HG03354 (cell line): ENCODE measurements around the gene TMEM190.
"Not testable (repeated sequence)": the region's sequence is repeated elsewhere in the genome, so short reads cannot be mapped to it uniquely, and the experiment has no call there.

Experiments
- ATAC-seq: cut with Tn5 transposase; IDR thresholded peaks from one replicate; pipeline ENCODE4 v1.9.1; 2021; ENCODE audit warnings: mild to moderate bottlenecking; ENCODE audit not compliant: unreplicated experiment, poor library complexity, severe bottlenecking

Gene TMEM190

DNA sequence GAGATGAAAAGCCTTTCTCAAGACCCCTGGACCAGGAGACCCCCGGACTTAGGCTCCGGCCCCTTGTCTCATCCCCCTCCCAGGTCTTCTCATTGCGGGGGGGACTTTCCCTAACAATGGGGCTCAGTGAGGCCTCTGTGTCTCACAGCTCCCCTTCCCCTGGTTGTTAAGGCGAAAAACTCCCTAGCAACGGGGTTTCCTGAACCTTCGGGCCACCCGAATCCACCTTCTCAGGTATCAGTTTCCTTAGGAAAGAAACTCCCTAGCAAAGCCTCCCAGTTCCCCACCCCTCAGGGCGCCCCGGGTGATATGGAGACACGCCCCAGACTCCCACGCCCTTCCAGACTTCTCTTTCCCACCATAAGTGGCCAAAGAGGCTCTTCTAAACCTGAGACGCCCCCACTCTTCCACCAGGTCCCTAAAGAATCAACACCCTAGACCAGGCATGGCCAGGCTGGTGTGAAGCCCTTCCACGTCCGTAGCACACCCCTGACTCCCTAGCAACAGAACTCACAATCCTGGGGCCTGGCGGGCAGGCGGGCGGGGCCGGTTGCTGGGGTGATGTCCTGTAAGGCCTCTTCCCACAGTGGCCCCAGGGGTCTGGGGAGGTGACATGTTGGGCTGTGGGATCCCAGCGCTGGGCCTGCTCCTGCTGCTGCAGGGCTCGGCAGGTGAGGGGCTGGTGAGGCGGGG, at the start of gene TMEM190:
Gene TMEM190 (plus strand): TSS at position 586 of the 693 bp plus-strand sequence. CDS start 28 bp downstream, at position 614.
- no peak for ATAC-seq

GRCh38 chr19:55328774-55329318, 47.8 kb upstream of the TMEM190 start:
- not testable (repeated sequence) for ATAC-seq

DNA sequence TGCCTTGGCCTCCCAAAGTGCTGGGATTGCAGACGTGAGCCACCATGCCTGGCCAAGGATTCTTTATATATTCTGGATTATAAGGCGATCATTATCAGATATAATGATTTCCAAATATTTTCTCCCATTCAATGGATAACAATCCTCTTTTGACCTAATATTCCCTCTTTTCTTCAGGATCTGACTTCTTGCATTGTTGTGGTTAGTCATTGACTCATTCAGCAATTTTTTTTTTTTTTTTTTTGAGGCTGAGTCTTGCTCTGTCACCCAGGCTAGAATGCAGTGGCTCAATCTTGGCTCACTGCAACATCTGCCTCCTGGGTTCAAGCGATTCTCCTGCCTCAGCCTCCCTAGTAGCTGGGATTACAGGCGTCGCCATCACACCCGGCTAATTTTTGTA, 46.8 kb upstream of the TMEM190 start:
- not testable (repeated sequence) for ATAC-seq

DNA sequence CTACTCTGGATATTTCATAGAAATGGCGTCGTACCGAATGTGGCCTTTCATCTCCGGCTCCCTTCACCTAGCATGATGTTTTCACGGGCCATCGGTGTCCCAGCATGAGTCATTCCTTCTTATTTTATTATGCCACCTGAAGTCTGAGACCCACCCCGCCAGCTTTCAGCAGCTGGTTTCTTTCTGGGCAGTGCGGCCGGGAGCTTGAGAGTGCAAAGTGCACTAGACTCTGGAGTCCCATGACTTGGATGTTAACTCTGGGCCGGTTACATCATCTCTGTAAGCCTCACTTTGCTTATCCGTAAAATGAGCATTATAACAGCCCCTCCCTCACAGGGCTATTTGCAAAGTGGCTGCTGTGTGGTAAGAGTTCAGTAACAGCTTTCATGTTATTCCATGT, 42.8 kb upstream of the TMEM190 start:
- no peak for ATAC-seq

GRCh38 chr19:55336101-55336500, 40.5 kb upstream of the TMEM190 start:
- ATAC-seq: no peak

DNA sequence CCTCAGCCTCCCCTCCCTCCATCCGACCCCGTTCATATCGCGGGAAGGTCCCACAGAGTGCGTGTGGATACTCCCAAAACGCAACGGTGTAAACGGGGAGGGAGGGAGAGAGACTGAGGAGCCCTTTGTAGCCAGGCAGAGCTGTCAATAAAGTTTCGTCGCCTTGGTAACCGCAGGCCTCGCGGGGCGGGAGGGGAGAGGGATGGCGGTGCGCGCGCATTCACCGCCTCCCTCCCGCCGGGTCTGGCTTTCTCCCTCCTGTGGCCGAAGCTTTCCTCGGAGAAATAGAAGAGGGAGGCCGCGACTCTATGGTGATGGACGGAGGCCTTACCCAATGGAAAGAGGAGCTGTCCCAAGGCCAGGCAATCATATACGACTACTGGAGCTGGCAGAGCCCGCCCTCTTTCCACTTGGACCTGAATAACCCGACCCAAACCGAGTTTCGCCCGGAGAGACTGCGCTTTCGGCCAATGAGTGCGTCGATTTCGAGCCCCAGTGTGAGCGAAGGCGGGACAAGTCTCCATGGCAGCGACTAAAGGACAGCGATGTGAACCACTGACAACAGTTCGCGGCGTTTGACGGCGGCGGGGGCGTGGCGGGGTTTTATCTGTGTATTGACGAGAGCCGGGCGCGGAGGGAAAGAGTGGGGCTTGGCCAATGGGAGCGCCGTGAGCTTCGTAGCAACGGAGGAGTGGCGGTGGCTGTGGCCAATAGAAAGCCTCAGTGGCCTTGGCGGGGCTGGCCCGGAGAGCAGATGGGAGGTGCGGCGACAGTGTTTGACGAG, 37.3 kb upstream of the TMEM190 start, which contains the start of gene KMT5C:
Gene KMT5C (plus strand): TSS at position 772 of the 784 bp plus-strand sequence. CDS start 2,061 bp downstream, outside the sequence.
- peak; percentile 84 for ATAC-seq

DNA sequence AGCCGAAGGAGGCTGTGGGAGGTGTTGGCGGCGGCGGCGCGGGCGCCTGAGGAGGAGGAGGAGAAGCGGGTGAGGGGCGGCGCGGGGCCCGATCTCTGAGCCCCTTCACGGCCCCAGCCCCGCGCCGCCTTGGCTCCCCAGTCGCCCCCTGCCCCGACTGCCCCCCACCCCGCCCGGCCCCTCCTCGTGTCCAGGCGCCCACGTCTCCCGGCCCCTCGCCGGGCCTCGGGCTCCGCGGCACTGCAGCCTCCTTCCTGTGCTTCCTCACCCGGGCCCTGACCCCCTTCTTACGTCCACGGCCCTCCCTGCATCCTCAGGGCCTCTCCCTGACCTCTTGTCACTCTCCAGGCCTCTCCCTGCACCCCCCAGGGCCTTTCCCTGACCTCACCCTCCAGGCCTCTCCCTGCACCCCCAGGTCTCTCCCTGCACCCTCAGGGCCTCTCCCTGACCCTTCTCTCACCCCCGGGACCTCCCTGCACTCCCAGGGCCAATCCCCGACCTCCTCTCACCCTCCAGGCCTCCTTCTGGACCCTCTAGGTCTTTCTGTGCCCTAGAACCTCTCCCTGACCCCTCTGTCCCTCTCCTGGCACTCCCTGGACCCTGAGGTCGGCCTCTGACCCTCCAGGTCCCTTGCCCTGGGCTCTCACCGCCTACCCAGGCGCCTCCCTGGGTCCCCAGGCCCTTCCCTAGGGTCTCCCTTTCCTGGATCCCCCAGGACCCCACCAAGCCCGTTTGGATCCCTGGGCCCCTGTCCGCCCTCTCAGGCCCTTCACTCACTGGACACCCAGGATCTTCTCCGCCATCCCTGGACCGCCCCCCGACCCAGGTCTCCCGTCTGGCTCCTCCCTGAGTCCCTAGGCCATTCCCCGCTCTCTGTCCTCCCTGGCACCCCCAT, 36.5 kb upstream of the TMEM190 start:
- no peak for ATAC-seq

GRCh38 chr19:55340784-55341147, 35.9 kb upstream of the TMEM190 start:
- no peak for ATAC-seq

DNA sequence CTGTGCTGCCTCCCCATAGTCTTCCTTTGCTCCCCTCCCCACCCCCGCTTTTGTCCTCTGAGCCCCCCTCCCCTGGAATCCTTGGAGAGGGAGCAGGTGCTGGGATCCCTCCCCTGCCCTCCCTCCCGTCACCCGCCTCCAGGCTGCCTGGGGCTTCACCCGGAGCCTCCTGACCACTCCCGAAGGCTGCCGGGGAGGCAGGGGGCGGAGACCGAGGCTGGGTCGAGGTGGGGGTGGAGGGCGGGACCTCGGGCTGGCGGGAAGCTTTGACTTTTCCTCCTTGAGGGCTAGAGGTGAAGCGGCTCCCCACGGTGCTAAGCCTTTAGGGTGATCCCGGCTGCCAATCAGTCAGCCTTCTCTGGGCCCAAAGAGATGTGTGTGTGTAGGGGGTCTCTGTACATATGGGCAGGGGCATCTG, 35.4 kb upstream of the TMEM190 start:
- no peak for ATAC-seq

DNA sequence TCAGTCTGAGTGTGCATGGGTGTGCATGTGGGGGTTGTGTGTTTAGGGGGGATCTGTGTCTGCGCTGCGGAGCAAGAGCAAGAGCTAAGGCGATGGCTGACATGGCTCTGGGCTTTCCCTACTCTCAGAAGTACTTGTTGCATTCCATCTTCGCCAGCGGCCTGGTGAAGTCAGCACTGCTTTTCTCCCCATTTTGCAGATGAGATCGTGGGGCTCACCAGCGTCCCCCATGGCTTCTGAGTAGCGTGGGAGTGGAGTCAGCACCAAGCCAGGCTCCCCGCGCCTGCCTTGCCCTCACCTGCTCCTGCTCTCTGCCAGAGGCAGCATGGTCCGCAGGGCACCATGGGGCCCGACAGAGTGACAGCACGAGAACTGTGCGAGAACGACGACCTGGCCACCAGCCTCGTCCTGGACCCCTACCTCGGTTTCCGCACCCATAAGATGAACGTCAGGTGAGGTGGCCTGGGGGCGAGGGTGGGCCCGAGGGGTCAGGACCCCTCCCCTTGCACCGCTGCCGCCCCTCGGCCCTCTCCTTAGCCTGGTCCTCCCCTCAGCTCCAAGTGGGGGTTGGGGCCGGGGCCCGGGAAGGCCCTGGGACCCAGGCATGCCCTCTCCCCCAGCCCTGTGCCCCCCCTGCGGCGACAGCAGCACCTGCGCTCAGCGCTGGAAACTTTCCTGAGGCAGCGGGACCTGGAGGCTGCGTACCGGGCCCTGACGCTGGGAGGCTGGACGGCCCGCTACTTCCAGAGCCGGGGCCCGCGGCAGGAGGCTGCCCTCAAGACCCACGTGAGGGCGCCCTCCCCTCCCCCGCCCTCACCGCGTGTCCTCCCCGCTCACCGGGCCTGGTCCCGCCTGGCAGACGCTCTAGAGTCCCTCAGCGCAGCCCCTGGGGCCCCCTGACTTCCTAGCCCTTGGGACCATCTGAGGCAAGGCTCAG, 34.8 kb upstream of the TMEM190 start:
- ATAC-seq: no peak

DNA sequence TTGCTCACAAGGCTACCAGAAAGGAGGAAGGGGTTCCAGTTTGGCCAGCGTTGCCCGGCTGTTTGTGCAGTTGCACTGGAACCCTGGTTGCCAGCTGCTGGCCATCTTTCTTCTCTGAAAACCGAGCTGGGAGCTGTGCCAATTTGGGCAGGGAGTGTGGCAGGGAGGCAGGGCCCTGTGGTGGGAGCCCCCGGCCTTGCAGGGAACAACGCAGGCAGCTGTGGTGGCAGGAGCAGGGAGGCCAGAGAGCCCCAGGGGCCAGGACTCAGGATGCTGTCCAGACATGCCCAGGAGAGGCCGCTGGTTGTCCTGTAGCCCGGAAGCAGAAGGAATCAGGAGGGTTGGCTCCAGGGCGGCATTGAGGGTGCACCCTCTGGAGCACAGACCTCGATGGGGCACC, 32.2 kb upstream of the TMEM190 start:
- no peak for ATAC-seq

GRCh38 chr19:55345101-55345817, 31.4 kb upstream of the TMEM190 start:
- ATAC-seq: no peak

DNA sequence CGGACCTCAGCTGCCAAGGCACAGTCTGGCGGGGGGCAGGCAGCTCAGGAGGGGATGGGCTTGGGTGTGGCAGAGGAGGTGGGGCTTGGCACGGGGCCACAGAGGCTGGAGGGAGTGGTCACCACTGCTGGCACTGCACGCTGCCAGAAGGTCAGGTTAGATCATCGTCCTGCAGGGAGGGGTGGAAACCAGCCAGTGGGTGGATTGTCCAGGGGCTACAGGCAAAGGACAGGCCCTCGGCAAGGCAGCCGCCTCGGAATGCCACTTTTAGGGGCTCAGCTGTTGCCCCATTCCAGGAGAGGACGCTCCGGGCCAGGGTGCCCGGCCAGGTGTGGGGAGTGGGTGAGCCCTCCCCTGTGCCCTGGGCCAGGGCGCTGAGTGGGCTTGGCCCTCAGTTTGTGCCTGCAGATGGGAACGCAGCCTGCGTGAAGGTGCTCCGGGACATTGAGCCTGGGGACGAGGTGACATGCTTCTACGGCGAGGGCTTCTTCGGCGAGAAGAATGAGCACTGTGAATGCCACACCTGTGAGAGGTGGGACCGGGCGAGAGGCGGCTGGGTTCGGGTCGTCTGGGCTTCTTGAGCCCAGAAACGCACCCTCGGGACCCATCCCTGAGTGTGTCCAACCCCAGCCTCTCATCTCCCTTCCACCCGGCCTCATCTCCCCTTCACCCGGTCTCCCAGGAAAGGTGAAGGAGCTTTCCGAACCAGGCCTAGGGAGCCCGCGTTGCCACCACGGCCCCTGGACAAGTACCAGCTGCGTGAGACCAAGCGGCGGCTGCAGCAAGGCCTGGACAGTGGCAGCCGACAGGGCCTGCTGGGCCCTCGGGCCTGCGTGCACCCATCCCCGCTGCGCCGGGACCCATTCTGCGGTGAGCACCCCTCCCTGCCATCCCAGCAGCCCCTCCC, 30.6 kb upstream of the TMEM190 start:
- no peak for ATAC-seq

- no peak for ATAC-seq
These were observed 29.7 kb upstream of the TMEM190 start for GRCh38 chr19:55346725-55347441.

GRCh38 chr19:55347442-55348009, 29.1 kb upstream of the TMEM190 start:
- no peak for ATAC-seq

- ATAC-seq: no peak
These were observed 28.1 kb upstream of the TMEM190 start for GRCh38 chr19:55348317-55349034.
